CD8-positive, alpha-beta memory T cell (primary cell): ENCODE data around the gene HSPBP1. TPM values are rescaled to one million over a fixed set of nuclear protein-coding genes. Genes with fewer than 3 reads are reported as not detected.

Source experiments
- CTCF ChIA-PET: fragments of 350-600 bp; sonication (Branson Sonifier 250); formaldehyde crosslinking; loops from one replicate; lab custom pipeline; 2021; ENCODE audit warnings: antibody characterized with exemption; lab: Charles Lee
- POLR2A ChIA-PET: fragments of 350-600 bp; sonication (Branson Sonifier 250); formaldehyde crosslinking; loops from one replicate; lab custom pipeline; 2021; ENCODE audit warnings: antibody characterized with exemption; lab: Charles Lee
- DNase-seq, 5 donors: peaks; one replicate each; pipeline versions ENCODE4 v3.0.0 to v3.0.0-alpha.2; 2020 to 2022; ENCODE audit warnings: mixed read lengths in 1 of 5
- H3K27ac ChIP-seq: one replicate; pipeline ENCODE4 v1.7.0; 2013; ENCODE audit warnings: low read depth, mild to moderate bottlenecking, low read length, moderate library complexity
- H3K27me3 ChIP-seq: 2 replicates; pipeline ENCODE4 v1.7.0; 2013; ENCODE audit warnings: low read length, mild to moderate bottlenecking; ENCODE audit not compliant: insufficient read depth, poor library complexity, severe bottlenecking
- H3K36me3 ChIP-seq: 2 replicates; pipeline ENCODE4 v1.7.0; 2013; ENCODE audit warnings: mild to moderate bottlenecking, low read length, moderate library complexity; ENCODE audit not compliant: insufficient read depth
- H3K4me1 ChIP-seq: 2 replicates; pipeline ENCODE4 v1.7.0; 2013; ENCODE audit warnings: mild to moderate bottlenecking, low read length, moderate library complexity; ENCODE audit not compliant: insufficient read depth
- H3K4me3 ChIP-seq: 2 replicates; pipeline ENCODE4 v1.7.0; 2013; ENCODE audit warnings: mild to moderate bottlenecking, low read length
- H3K9me3 ChIP-seq: 2 replicates; pipeline ENCODE4 v1.7.0; 2013; ENCODE audit warnings: mild to moderate bottlenecking, low read length
- H3K27ac Mint-ChIP-seq, 8 donors: one replicate each; pipeline ENCODE4 v1.8.0; 2020 to 2021; ENCODE audit warnings: mixed read lengths in 8 of 8, mild to moderate bottlenecking in 6 of 8, inconsistent platforms in 3 of 8, moderate library complexity in 3 of 8
- H3K27me3 Mint-ChIP-seq, 2 donors: one replicate each; pipeline ENCODE4 v1.8.0; 2020 to 2021; ENCODE audit warnings: mixed read lengths in 2 of 2, mild to moderate bottlenecking in 1 of 2, moderate library complexity in 1 of 2
- H3K36me3 Mint-ChIP-seq, 3 donors: one replicate each; pipeline ENCODE4 v1.8.0; 2020 to 2021; ENCODE audit warnings: mixed read lengths in 3 of 3, inconsistent platforms in 1 of 3, mild to moderate bottlenecking in 1 of 3
- H3K4me1 Mint-ChIP-seq, 3 donors: one replicate each; pipeline ENCODE4 v1.8.0; 2020 to 2021; ENCODE audit warnings: mixed read lengths in 3 of 3, inconsistent platforms in 1 of 3, mild to moderate bottlenecking in 1 of 3
- H3K4me3 Mint-ChIP-seq, 7 donors: one replicate each; pipeline ENCODE4 v1.8.0; 2020 to 2021; ENCODE audit warnings: mixed read lengths in 7 of 7, mild to moderate bottlenecking in 6 of 7, moderate library complexity in 4 of 7, inconsistent platforms in 2 of 7
- H3K9me3 Mint-ChIP-seq, 5 donors: one replicate each; pipeline ENCODE4 v1.8.0; 2020 to 2022; ENCODE audit warnings: mixed read lengths in 5 of 5, mild to moderate bottlenecking in 3 of 5, moderate library complexity in 2 of 5, inconsistent platforms in 1 of 5
- polyA plus RNA-seq: library from polyadenylated mRNA; unstranded; fragments of 300-500 nt; fragmentation: Illumina TruSeq; gene quantifications from one replicate; pipeline ENCODE4 v1.2.3, GENCODE V29; 2021
- total RNA-seq, 2 experiments: library from RNA; stranded (reverse); gene quantifications; one replicate each; pipeline ENCODE4 v1.2.3, GENCODE V29; 2021

The HSPBP1 gene
- total and polyA plus RNA-seq, 3 experiments from 2014 or later, result 46.4 to 84.1 (median 82.9) TPM

DNA sequence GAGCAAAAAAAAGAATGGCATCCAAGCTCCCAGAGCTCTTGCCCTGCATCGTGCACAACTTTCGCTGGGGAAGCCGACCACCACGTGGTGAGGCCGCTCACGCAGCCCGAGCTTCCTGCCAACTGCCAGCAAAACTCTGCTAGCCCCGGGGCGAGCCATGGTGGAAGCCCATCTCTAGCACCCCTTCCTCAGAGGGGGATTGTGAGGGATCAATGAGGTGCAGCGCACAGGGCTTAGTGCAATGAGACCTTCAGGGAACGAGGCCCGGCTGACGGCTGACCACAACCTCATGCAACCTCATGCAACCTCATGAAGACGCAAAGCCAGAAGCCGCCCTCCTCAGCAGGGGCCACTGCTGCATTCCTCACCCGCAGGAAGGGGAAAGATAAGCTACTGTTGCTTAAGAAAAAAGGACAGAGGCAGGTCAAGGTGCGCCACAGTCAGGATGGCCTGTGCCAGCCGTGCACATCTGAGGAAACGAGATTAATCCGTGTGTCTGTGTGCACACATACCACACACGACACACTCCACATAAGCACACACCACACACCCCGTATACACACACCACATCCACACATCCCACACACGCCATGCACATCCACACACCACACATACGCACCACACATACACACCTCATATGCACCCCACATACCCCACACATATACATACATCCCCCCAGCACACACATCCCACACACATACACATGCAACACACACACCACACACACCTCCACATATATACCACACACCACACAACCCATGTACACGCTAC is 9.6 kb downstream of the HSPBP1 start:
- DNase-seq, result no peak
- CTCF ChIA-PET, result no interaction called here
- peaks cover 0 to 3% (median 0%) of the 10 kb centered on the region in 5 donors for H3K9me3 Mint-ChIP-seq
- H3K27ac Mint-ChIP-seq, result peak overlapping the region in 1 of 8 donors; percentile 85
- H3K4me3 Mint-ChIP-seq, result no peak overlapping the region
- Histone ChIP-seq H3K36me3 (peaks cover 10% of the 10 kb centered on the region), H3K27ac (no peak overlapping the region), H3K4me1 (no peaks in the 10 kb centered on the region), H3K9me3 (no peaks in the 10 kb centered on the region), H3K4me3 (no peak overlapping the region), H3K27me3 (no peaks in the 10 kb centered on the region)
- peaks cover 11 to 54% (median 18%) of the 10 kb centered on the region in 3 donors for H3K36me3 Mint-ChIP-seq
- peaks cover 6 to 10% (median 6%) of the 10 kb centered on the region in 3 donors for H3K4me1 Mint-ChIP-seq
- POLR2A ChIA-PET, result no interaction called here
- no peaks in the 10 kb centered on the region for H3K27me3 Mint-ChIP-seq

DNA sequence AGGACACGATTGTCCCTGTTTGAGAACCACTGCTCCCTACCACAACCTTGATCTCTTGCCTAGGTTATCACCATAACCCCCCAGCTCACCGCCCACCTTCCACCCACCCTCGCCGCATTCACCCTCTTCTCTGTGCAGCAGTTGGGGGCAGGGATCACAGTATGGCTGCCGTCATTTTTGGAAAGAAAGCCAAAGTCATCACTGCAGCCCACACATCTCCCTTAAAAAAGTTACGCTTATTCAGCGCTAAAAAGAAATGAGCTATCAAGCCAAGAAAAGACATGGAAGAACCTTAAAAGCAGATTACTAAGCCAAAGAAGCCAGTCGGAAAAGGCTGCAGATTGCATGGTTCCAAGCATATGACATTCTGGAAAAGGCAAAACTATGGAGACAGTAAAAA is 10.6 kb downstream of the HSPBP1 start:
- peaks cover 6 to 8% (median 6%) of the 10 kb centered on the region in 3 donors for H3K4me1 Mint-ChIP-seq
- H3K9me3 Mint-ChIP-seq, result peaks cover 0 to 3% (median 0%) of the 10 kb centered on the region in 5 donors
- H3K4me3 ChIP-seq, result no peak overlapping the region
- H3K27me3 ChIP-seq, result no peaks in the 10 kb centered on the region
- no peaks in the 10 kb centered on the region for H3K9me3 ChIP-seq
- no peaks in the 10 kb centered on the region for H3K27me3 Mint-ChIP-seq
- H3K4me1 ChIP-seq, result no peaks in the 10 kb centered on the region
- ChIA-PET CTCF (no interaction called here), POLR2A (interaction anchor here (0.6 kb wide), 1 partner anchor 110 kb away, joined by 3 read pairs; no protein-coding TSS in a partner anchor)
- H3K27ac ChIP-seq, result no peak overlapping the region
- H3K4me3 Mint-ChIP-seq, result no peak overlapping the region
- H3K36me3 ChIP-seq, result peaks cover 10% of the 10 kb centered on the region
- peak overlapping the region in 1 of 8 donors; percentile 36 for H3K27ac Mint-ChIP-seq
- DNase-seq, result no peak
- H3K36me3 Mint-ChIP-seq, result peaks cover 11 to 47% (median 18%) of the 10 kb centered on the region in 3 donors

GRCh38 chr19:55266840-55267239 is 13.1 kb downstream of the HSPBP1 start:
- H3K27ac ChIP-seq, result no peak overlapping the region
- peaks cover 6 to 36% (median 15%) of the 10 kb centered on the region in 3 donors for H3K36me3 Mint-ChIP-seq
- no peaks in the 10 kb centered on the region for H3K36me3 ChIP-seq
- peaks cover 0 to 3% (median 0%) of the 10 kb centered on the region in 5 donors for H3K9me3 Mint-ChIP-seq
- no peaks in the 10 kb centered on the region for H3K9me3 ChIP-seq
- peaks cover 6 to 8% (median 6%) of the 10 kb centered on the region in 3 donors for H3K4me1 Mint-ChIP-seq
- no peaks in the 10 kb centered on the region for H3K27me3 ChIP-seq
- ChIA-PET CTCF (no interaction called here), POLR2A (no interaction called here)
- H3K4me3 Mint-ChIP-seq, result no peak overlapping the region
- peak overlapping the region in 2 of 8 donors; percentile 70 to 88 for H3K27ac Mint-ChIP-seq
- DNase-seq, result no peak
- H3K4me3 ChIP-seq, result no peak overlapping the region
- no peaks in the 10 kb centered on the region for H3K4me1 ChIP-seq
- H3K27me3 Mint-ChIP-seq, result no peaks in the 10 kb centered on the region

DNA sequence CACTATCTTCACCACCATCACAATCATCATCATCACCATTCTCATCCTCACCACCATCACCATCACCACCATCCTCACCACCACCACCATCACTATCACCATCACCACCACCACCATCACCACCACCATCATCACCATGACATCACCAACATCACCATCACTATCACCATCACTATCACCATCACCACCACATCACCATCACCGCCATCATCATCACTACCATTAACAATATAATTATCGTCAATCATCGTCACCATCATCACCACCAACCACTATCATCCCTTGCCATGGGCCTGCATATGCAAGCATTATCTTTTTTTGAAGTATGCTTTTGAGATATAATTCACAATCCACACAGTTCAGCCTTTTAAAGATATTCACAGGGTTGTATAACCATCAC is 13.5 kb downstream of the HSPBP1 start:
- no peaks in the 10 kb centered on the region for H3K36me3 ChIP-seq
- H3K9me3 ChIP-seq, result no peaks in the 10 kb centered on the region
- H3K27ac Mint-ChIP-seq, result peak overlapping the region in 5 of 8 donors; percentile 8 to 88 (median 70)
- no peak for DNase-seq
- peaks cover 6 to 35% (median 15%) of the 10 kb centered on the region in 3 donors for H3K36me3 Mint-ChIP-seq
- POLR2A ChIA-PET, result no interaction called here
- no peak overlapping the region for H3K4me3 ChIP-seq
- no peaks in the 10 kb centered on the region for H3K27me3 ChIP-seq
- peaks cover 6 to 8% (median 6%) of the 10 kb centered on the region in 3 donors for H3K4me1 Mint-ChIP-seq
- H3K9me3 Mint-ChIP-seq, result peaks cover 0 to 3% (median 0%) of the 10 kb centered on the region in 5 donors
- CTCF ChIA-PET, result no interaction called here
- H3K4me3 Mint-ChIP-seq, result no peak overlapping the region
- H3K27me3 Mint-ChIP-seq, result no peaks in the 10 kb centered on the region
- no peaks in the 10 kb centered on the region for H3K4me1 ChIP-seq
- H3K27ac ChIP-seq, result no peak overlapping the region

GRCh38 chr19:55265723-55266386 is 14.1 kb downstream of the HSPBP1 start:
- Mint-ChIP-seq H3K27ac (peak overlapping the region in 3 of 8 donors; percentile 8 to 87 (median 70)), H3K4me3 (no peak overlapping the region), H3K9me3 (peaks cover 0 to 3% (median 0%) of the 10 kb centered on the region in 5 donors), H3K4me1 (peaks cover 6 to 8% (median 6%) of the 10 kb centered on the region in 3 donors), H3K36me3 (peaks cover 6 to 31% (median 14%) of the 10 kb centered on the region in 3 donors), H3K27me3 (no peaks in the 10 kb centered on the region)
- Histone ChIP-seq H3K4me1 (no peaks in the 10 kb centered on the region), H3K36me3 (no peaks in the 10 kb centered on the region), H3K4me3 (no peak overlapping the region), H3K27ac (no peak overlapping the region), H3K27me3 (no peaks in the 10 kb centered on the region), H3K9me3 (no peaks in the 10 kb centered on the region)
- ChIA-PET POLR2A (no interaction called here), CTCF (no interaction called here)
- no peak for DNase-seq

DNA sequence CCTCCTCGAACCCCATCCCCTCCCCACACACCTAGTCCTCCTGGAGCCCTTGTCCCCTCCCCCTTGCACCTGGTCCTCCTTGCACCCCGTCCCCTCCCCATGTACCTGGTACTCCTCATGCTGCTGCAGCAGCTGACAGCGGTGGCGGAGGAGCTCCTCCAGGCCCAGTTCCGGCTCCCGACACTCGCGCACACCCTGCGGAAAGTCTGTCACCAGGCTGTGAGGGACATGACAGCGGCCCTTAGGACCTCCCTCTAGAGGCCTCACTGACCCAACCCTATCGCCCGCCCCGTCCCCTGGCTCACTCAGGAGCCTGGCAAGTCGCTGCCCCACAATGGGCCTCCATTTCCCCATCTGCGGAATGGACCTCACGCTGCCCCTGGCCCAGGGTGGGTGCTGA is 14.7 kb downstream of the HSPBP1 start:
- DNase-seq, result no peak
- Histone ChIP-seq H3K4me1 (no peaks in the 10 kb centered on the region), H3K4me3 (no peak overlapping the region), H3K27ac (no peak overlapping the region), H3K36me3 (no peaks in the 10 kb centered on the region), H3K9me3 (no peaks in the 10 kb centered on the region), H3K27me3 (no peaks in the 10 kb centered on the region)
- Mint-ChIP-seq H3K27me3 (no peaks in the 10 kb centered on the region), H3K4me3 (no peak overlapping the region), H3K9me3 (peaks cover 0 to 3% (median 0%) of the 10 kb centered on the region in 5 donors), H3K4me1 (peaks cover 9 to 10% (median 10%) of the 10 kb centered on the region in 3 donors), H3K36me3 (peaks cover 6 to 25% (median 10%) of the 10 kb centered on the region in 3 donors), H3K27ac (no peak overlapping the region)
- ChIA-PET POLR2A (no interaction called here), CTCF (no interaction called here)

DNA sequence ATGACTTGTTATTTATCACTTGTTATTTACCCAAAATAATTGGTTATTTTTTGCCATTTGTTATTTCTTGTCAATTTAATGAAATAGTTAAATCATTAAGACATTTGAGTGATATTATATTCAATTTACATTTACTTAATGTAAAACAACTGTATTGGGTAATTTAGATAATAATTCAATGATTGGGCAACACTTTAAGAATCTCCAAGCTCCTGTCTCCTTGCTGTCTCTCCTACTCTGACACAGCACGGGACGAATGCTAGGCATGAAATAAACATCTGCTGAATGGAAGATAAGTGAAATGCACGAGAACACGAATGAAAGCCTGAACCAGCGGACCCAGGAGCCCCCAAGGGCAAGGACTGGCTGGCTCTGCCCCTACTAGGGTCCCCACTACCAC is 15.4 kb downstream of the HSPBP1 start:
- H3K4me1 Mint-ChIP-seq, result peaks cover 11 to 14% (median 12%) of the 10 kb centered on the region in 3 donors
- no peaks in the 10 kb centered on the region for H3K27me3 Mint-ChIP-seq
- peaks cover 6% of the 10 kb centered on the region for H3K4me1 ChIP-seq
- no peak for DNase-seq
- H3K9me3 ChIP-seq, result no peaks in the 10 kb centered on the region
- no peak overlapping the region for H3K4me3 ChIP-seq
- H3K27me3 ChIP-seq, result no peaks in the 10 kb centered on the region
- peak overlapping the region in 1 of 8 donors; percentile 23 for H3K27ac Mint-ChIP-seq
- CTCF ChIA-PET, result no interaction called here
- H3K9me3 Mint-ChIP-seq, result peaks cover 0 to 3% (median 0%) of the 10 kb centered on the region in 5 donors
- no peaks in the 10 kb centered on the region for H3K36me3 ChIP-seq
- POLR2A ChIA-PET, result no interaction called here
- H3K36me3 Mint-ChIP-seq, result peaks cover 6 to 19% (median 10%) of the 10 kb centered on the region in 3 donors
- H3K4me3 Mint-ChIP-seq, result no peak overlapping the region
- no peak overlapping the region for H3K27ac ChIP-seq

DNA sequence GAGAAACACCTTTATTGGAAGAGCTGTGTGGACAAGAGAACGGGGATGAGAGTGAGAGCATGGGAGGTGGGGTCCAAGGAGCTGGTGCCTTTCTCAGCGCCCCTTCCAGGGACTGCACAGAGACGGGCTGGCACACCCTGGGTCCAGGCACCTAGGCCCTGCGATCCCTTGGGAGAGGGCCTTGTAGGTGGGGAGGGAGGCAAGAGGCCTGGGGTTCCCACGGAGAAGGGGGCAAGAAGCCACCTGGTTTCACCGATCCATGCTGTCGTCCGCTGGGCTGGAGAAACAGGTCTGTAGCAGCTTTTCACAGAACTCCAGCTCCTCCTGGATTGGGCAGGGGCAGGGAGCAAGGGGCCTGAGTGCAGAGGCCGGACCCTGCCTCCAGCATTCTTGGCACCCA is 17.6 kb downstream of the HSPBP1 start:
- no peaks in the 10 kb centered on the region for H3K9me3 ChIP-seq
- POLR2A ChIA-PET, result interaction anchor here (0.6 to 1.6 kb wide), 3 partner anchors 14 to 18 kb away, joined by 3 to 6 read pairs (median 4); partner anchors contain the start of gene HSPBP1
- Mint-ChIP-seq H3K4me3 (no peak overlapping the region), H3K36me3 (peaks cover 5 to 28% (median 6%) of the 10 kb centered on the region in 3 donors), H3K27ac (peak overlapping the region in 3 of 8 donors; percentile 40 to 70 (median 44)), H3K9me3 (peaks cover 0 to 3% (median 0%) of the 10 kb centered on the region in 5 donors), H3K4me1 (peaks cover 18 to 19% (median 19%) of the 10 kb centered on the region in 3 donors), H3K27me3 (no peaks in the 10 kb centered on the region)
- no peak overlapping the region for H3K27ac ChIP-seq
- DNase-seq, result no peak
- CTCF ChIA-PET, result no interaction called here
- H3K27me3 ChIP-seq, result no peaks in the 10 kb centered on the region
- H3K36me3 ChIP-seq, result no peaks in the 10 kb centered on the region
- H3K4me3 ChIP-seq, result no peak overlapping the region
- H3K4me1 ChIP-seq, result peaks cover 7% of the 10 kb centered on the region
